ENCODE data around the gene DOCK2.

GRCh38 chr5:169973056-169973455, 336.0 kb downstream of the DOCK2 start:
- TF ChIP-seq CTCF (IDR thresholded peaks at IDR 0.05; ENCODE audit: insufficient read depth, low read length, poor library complexity, severe bottlenecking) (no peak), EZH2phosphoT487 (conservative IDR thresholded peaks at IDR 0.05; ENCODE audit: low read length) (no peak)
